ENCODE results near the gene CHRNA10. TPM values are rescaled to one million over a fixed set of nuclear protein-coding genes. Genes with fewer than 3 reads are reported as not detected.

CHRNA10 gene, protein sequence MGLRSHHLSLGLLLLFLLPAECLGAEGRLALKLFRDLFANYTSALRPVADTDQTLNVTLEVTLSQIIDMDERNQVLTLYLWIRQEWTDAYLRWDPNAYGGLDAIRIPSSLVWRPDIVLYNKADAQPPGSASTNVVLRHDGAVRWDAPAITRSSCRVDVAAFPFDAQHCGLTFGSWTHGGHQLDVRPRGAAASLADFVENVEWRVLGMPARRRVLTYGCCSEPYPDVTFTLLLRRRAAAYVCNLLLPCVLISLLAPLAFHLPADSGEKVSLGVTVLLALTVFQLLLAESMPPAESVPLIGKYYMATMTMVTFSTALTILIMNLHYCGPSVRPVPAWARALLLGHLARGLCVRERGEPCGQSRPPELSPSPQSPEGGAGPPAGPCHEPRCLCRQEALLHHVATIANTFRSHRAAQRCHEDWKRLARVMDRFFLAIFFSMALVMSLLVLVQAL
- under 1 TPM; 0.11 to 0.73 (median 0.33) TPM for polyA plus RNA-seq

DNA sequence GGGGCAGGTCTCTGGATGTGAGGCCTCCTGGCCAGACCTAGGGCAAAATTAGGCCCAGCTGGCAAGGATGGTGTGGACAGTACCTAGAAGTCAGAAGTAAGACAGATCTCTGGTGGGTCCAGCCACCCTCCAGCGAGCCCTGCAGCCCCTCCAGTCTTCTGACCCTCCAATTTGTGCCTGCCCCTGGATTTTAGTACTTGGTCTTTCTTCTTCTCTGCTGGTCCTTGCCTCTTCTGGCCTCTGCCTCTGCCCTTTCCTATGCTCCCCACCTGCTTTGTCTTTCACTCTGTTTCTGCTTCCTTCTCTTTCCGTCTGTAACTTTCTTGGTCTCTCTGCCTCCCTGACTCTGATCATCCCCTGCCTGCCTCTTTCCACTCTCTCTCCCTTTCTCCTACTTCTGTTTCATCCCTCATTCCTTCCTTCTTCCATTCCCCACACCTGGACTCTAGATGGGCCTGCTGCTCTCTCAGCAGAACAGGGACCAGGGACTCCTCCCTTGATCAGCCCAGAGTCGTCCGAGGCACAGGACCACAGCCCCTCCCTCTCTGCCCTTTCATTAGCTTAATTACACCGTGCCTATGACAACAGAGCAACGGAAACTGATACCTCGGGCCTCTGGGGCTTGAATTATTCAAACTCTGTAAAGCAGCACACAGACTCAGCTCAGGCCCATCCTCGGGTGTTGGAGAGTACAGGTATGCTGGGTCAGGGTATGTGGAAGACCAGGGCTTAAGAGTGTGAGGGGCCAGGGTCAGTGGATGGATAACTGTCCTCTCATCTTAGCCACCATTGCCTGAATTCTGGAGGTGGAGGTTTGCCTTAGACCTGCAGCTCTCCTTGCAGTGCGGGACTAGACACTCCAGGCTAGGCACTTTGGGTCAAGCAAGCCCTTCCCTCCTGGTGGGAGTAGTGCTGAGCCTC lies at the start of gene CHRNA10:
Gene CHRNA10 (minus strand): TSS at position 51 of the 921 bp plus-strand sequence. CDS start 72 bp downstream, outside the sequence.
- WGBS, 3 donors: 73 to 80% (median 80%) methylated on average over 9 of the region's 9 CpGs

DNA sequence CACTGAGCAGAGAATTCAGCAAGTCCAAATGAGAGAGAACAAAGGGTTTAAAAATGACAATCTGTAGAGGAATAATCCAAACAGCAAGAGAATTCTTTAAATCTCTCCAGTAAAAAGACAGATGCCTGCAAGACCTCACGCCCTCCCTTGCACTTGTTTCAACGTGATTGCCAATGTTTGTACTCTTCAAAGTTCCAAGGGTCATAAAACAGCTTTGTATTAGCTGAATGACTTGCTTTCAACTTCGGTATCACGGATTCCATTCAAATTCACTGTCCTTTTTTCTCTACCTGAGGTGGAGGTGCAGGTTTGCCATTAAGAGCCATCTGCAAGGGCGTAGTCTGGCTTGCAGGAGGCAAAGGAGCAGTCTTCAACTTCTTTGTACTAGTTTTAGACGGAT lies 41.1 kb upstream of the CHRNA10 start:
- WGBS, 3 donors: 70 to 92% (median 82%) methylated on average over 6 of the region's 6 CpGs

More for the DNA sequence above, at the start of gene CHRNA10:
- H3K27ac ChIP-seq (ENCODE audit: low read depth, low read length): no peak within 1 kb of the TSS

DNA sequence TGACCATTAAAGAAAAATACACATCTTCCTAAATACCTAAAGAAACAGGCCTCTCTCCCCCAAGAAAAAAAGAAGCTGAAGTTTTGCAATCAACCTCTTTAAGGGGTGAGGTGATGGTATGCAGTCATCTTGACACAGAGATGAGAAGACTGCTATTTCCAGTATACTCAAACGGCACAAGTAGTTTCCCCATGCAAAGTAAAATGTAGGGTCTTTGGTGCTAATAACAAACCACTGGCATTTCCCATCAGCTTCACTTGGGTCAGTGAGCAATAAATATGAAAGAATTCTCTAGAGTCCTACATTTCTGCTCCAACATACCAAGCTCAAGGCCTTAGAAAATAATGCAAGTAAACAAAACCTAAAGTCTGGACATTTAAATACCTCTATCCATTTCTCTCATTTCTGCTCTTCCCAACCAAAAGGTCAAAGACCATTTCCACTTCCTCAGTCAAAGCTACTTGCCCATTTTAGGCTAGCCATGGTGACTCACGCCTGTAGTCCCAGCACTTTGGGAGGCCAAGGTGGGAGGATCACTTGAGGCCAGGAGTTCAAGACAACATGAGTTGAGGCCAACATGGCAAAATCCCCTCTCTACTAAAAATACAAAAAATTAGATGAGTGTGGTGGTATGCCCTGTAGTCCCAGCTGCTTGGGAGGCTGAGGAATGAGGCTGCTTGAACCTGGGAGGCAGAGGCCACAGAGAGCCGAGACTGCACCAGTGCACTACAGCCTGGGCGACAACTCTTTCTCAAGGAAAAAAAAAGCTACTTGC lies 39.5 kb upstream of the CHRNA10 start:
- H3K27ac ChIP-seq (ENCODE audit: low read depth, low read length): no peak overlapping the region
- whole genome bisulfite sequencing, 3 donors: 88 to 96% (median 92%) methylated on average over 4 of the region's 4 CpGs

More for the DNA sequence above, 41.1 kb upstream of the CHRNA10 start:
- no peak overlapping the region for H3K27ac ChIP-seq (ENCODE audit: low read depth, low read length)

DNA sequence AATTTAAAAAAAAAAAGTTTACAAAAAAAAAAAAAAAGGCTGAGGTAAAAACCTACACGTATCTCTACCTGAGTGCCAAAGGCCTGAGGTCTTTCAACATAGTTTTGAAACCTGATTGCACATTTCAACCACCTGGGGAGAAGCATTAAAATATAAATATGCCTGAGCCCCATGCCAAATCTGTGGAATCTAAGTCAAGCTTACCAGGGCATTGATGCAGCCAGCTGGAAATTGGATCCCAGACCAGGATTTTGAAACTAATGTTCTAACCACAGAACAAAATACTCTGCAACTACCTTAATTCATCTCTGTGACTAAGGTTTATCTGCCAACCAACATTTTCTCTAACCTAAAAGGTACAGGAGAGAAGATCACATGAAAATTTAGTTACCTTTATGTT lies 38.8 kb upstream of the CHRNA10 start:
- 50 to 78% (median 57%) methylated on average over 1 of the region's 1 CpG for WGBS, 3 donors
- H3K27ac ChIP-seq (ENCODE audit: low read depth, low read length): no peak overlapping the region

DNA sequence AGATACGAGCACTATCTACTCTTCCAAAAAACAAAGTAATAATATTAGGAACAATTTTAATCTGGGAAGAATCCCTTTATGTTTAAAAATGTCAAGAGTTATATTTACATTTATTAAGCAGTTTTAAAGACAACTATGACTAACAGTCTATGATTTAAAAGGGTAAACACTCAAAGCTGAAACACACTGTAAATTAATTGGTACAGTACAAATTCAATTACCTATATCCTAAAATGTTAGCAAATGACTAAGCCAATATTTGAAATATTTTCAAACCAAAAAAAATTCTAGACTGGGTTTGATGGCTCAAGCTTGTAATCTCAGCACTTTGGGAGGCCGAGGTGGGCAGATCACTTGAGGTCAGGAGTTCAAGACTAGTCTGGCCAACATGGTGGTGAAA lies 36.0 kb upstream of the CHRNA10 start:
- WGBS, 3 donors: 94 to 96% (median 95%) methylated on average over 2 of the region's 2 CpGs
- no peak overlapping the region for H3K27ac ChIP-seq (ENCODE audit: low read depth, low read length)

DNA sequence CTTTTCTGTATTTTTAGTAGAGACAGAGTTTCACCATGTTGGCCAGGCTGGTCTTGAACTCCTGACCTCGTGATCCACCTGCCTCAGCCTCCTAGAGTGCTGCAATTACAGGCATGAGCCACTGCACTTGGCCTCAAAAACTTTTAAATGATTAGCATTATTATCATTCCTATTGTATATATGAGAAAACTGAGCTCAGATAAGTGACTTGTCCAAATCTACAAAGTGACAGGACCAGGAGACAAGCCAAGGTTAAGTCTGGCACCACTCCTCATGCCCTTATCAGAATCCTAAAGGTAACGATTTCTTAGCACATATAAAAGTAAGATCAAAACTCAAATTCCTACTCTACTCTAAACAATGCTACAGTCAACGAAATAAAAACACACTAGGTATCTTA lies 32.2 kb upstream of the CHRNA10 start:
- 39 to 96% (median 94%) methylated on average over 3 of the region's 3 CpGs for WGBS, 3 donors
- H3K27ac ChIP-seq (ENCODE audit: low read depth, low read length): no peak overlapping the region

DNA sequence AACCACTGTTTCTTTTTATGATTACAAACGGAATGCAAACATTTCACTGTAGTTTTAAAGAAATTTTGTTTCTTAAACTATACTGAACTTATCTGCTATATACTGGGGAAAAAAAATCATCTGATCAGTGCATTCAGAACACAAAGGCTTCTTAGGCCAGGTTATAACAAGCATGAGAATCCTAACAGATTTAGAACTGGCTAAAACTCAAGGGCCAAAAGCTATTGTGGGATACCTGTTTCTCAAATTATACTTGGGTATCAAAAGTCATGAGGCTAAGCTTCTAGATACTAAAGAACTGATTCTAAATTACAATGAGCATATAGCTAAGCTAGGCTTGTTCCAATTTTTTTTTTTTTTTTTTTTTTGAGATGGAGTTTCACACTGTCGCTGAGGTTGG lies 29.7 kb upstream of the CHRNA10 start:
- WGBS, 3 donors: 65 to 97% (median 96%) methylated on average over 2 of the region's 2 CpGs

DNA sequence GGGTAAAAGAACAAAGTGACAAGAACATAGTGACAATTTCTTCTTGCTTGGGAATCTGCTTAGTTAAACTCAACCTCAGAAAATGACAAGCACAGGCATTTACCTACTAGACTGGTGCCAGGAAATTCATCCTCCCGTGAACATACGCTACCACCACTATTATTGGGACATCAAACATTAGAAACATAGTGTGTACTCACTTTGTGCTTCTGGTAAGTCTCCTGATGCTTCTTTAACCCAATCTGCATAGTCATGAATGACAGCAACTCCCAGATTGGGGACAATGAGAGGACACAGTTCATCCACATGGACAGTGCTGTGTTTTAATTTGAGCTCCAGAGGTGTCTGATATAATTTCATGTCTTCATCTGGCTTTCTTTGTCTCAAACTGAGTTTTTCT lies 29.2 kb upstream of the CHRNA10 start:
- H3K27ac ChIP-seq (ENCODE audit: low read depth, low read length): no peak overlapping the region
- 76 to 97% (median 88%) methylated on average over 2 of the region's 2 CpGs for WGBS, 3 donors

More for the DNA sequence above, 29.7 kb upstream of the CHRNA10 start:
- no peak overlapping the region for H3K27ac ChIP-seq (ENCODE audit: low read depth, low read length)

DNA sequence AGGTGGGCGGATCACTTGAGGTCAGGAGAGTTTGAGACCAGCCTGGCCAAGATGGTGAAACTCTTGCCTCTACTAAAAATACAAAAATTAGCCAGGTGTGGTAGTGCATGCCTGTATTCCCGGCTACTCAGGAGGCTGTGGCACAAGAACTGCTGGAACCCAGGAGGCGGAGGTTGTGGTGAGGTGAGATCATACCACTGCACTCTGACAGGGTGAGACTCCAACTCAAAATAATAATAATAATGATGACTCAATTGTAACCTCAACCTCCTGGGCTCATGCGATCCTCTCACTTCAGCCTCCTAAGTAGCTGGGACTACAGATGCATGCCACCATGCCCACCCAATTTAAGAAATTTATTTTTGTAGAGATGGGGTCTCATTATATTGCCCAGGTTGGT lies 15.6 kb upstream of the CHRNA10 start:
- 75 to 98% (median 97%) methylated on average over 4 of the region's 4 CpGs for WGBS, 3 donors
- H3K27ac ChIP-seq (ENCODE audit: low read depth, low read length): no peak overlapping the region

DNA sequence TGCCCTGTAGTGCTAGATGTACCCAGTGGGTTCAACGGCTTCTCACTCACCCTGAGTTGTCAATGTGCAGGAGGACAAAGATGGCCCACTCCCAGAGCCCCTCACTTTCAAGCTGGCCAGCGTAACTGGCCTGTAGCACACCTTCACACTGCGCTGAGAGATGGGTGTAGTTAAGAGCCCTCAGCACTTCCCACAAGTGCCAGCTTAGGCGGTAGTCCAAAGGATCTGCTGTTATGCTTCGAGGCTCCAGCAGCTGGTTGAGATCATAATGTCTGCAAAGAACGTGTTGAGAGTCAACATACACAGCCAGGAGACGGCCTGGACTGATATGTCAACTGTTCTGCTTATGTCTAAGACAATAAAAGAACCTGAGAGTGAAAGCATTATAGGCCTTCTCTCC lies 14.7 kb upstream of the CHRNA10 start:
- no peak overlapping the region for H3K27ac ChIP-seq (ENCODE audit: low read depth, low read length)
- 75 to 93% (median 87%) methylated on average over 7 of the region's 7 CpGs for WGBS, 3 donors

DNA sequence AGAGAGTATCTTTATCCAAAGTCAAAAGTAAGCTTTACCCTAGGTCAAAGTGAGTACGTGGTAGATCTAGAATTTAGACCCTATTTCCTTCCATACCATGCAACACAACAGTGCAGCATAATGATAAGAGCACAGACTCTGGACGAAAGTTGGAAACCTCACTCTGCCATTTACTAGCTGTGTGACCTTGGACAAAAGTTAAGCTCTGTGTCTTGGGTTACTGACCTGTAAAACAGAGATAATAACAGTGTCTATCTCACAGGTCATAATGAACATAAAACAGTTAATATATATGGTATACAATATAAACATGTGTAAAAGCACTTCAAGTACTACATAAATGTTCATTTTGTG lies 13.6 kb upstream of the CHRNA10 start:
- 47 to 92% (median 82%) methylated on average over 2 of the region's 2 CpGs for WGBS, 3 donors
- H3K27ac ChIP-seq (ENCODE audit: low read depth, low read length): no peak overlapping the region

DNA sequence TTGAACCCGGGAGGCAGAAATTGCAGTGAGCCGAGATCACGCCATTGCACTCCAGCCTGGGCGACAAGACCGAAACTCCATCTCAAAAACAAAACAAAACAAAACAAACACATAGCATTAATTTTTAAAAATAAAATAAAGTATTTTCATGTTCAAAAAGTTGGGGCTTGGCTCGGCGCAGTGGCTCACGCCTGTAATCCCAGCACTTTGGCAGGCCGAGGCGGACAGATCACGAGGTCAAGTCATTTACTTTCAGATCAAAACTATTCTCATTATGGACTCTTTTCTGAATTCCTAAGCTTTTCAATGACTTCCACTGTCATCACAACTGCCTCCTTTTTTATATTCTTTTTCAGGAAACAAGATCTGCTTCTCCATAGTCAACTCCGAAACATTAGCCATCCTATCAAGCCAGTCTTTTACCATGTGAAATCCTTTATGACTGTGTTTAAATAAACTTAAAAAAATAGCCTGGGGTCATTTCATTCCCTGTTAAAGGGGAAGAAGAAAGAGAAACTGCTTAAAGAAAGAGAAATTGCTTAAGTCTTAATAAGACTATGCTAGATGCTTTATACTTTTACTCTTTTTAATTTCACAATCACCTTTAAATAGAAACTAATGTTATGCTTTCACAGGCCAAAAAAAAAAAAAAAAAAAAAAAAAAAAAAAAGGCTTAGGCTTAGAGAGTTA lies 13.1 kb upstream of the CHRNA10 start:
- no peak overlapping the region for H3K27ac ChIP-seq (ENCODE audit: low read depth, low read length)
- 96 to 97% (median 96%) methylated on average over 12 of the region's 12 CpGs for WGBS, 3 donors

DNA sequence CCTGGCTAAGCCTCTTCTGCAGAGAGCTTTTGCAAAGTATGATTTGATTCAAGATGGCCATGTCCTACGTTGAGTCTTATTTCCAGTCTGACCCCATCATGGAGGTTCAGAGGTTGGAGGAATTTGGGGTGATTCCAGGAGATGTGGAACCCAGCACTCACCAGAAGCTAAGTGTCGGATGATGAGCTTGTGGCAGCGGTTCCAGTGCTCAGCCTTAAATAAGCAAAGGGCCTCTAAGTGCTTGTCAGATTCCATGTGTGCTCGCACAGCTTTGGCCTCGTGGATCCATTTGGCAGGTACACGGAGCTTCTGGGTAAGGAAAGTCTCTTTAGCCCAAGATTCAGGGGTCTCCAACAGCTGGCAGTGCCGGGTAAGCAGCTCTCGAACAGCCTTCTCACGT lies 11.9 kb upstream of the CHRNA10 start:
- no peak overlapping the region for H3K27ac ChIP-seq (ENCODE audit: low read depth, low read length)
- WGBS, 3 donors: 96% methylated on average over 9 of the region's 9 CpGs

DNA sequence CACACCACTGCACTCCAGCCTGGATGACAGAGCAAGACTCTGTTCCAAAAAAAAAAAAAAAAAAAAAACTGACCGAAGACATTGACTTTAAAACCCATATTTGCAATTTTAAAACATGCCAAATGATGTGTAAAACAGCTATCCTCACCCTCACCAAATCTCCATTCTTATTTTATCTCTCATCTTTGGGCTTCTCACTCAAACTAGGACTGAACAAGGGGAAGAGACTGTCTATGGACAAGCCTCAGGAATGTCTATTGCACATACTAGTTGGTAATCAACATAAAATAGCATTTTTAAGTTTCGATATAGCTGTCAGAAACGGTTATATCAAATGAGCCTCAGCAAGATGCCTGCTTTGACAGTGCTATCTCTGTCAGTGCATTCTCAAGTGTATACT lies 7.9 kb upstream of the CHRNA10 start:
- 94 to 98% (median 95%) methylated on average over 3 of the region's 3 CpGs for WGBS, 3 donors
- H3K27ac ChIP-seq (ENCODE audit: low read depth, low read length): no peak overlapping the region

DNA sequence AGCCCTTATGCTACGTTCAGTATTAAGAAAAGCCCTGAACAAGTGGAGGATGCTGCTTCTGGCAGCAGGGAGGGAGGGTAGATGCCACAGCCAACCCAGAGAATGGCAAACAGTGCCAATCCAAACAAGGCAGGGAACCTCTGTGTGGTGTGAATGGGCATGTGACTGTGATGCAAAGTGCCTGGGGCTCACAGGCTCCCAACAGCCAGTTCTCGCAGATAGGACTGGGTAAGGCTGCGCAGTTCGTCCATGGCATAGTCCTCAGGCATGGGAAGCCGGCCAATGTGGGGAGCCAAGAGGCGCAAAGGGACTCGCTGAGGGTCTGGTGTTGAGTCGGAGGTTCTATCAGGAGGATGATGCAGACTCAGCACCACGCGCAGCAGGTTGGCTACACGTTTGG lies 4.8 kb upstream of the CHRNA10 start:
- 96 to 99% (median 96%) methylated on average over 11 of the region's 11 CpGs for WGBS, 3 donors

DNA sequence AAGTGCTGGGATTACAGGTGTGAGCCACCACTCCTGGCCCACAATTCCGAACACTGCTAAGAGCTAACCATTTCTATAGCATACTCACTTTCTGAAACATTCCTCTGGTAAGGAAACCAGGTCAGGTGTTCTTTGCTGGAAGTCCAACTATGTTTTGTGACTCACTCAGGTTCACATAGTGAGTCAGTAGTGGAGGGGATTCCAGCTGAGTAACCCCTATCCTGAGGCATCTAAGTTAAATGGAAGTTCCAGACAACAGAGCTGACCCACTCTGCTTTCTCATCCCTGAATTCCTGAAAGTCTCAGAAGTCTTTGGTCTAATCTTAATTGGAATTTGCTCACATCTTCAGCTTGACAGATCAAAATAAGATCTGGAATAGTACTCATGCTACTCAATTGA lies 3.0 kb upstream of the CHRNA10 start:
- WGBS, 3 donors: 94 to 100% (median 98%) methylated on average over 1 of the region's 1 CpG
- no peak overlapping the region for H3K27ac ChIP-seq (ENCODE audit: low read depth, low read length)

More for the DNA sequence above, 4.8 kb upstream of the CHRNA10 start:
- no peak overlapping the region for H3K27ac ChIP-seq (ENCODE audit: low read depth, low read length)

DNA sequence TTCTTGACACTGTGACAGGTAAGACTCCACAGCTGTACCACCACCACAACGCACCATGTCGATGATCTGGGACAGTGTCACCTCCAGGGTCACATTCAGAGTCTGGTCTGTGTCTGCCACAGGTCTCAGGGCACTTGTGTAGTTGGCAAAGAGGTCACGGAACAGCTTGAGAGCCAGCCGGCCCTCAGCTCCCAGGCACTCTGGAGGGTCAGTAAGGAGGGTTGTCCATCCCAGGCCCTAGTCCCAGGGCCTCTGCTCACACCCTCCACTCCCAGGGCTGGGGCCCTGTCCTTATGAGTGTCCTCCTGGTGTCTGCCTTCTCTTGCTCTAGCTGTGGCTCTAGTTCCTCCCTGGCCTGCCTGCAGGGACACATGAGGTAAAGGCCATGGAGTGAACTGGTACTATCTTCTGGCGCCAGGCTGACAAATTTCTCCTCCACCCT lies 1.4 kb downstream of the CHRNA10 start:
- H3K27ac ChIP-seq (ENCODE audit: low read depth, low read length): no peak overlapping the region
- 95 to 96% (median 96%) methylated on average over 5 of the region's 5 CpGs for WGBS, 3 donors

DNA sequence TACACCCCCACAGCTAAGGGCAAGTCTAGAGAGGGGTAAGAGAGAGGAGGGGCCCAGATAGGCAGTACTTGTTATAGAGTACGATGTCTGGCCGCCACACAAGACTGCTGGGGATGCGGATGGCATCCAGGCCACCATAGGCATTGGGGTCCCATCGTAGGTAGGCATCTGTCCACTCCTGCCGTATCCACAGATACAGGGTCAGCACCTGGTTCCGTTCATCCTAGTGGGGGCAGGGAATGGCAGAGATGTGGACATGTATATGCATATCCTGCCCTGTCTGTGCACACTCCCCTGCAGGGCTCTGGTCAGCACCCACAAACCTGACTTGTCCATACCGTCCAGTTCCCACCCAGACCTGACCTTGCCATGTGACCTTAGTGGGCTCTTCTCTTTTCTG lies 2.1 kb downstream of the CHRNA10 start:
- WGBS, 3 donors: 95 to 99% (median 96%) methylated on average over 7 of the region's 7 CpGs

More for the DNA sequence above, 2.1 kb downstream of the CHRNA10 start:
- H3K27ac ChIP-seq (ENCODE audit: low read depth, low read length): no peak overlapping the region

Data from adipose tissue (tissue), 3 donors.